LNCAP (cell line): ENCODE results near the gene COG1.

ENCODE experiments used
- TF ChIP-seq, protein P1 (sequence below): fragments of 450-650 bp; IDR thresholded peaks from 2 replicates; pipeline ENCODE4 v1.5.1; 2017; ENCODE audit warnings: mild to moderate bottlenecking

Gene COG1

GRCh38 chr17:73168667-73169066 lies 24.2 kb upstream of the COG1 start:
- TF ChIP-seq, protein P1, sequence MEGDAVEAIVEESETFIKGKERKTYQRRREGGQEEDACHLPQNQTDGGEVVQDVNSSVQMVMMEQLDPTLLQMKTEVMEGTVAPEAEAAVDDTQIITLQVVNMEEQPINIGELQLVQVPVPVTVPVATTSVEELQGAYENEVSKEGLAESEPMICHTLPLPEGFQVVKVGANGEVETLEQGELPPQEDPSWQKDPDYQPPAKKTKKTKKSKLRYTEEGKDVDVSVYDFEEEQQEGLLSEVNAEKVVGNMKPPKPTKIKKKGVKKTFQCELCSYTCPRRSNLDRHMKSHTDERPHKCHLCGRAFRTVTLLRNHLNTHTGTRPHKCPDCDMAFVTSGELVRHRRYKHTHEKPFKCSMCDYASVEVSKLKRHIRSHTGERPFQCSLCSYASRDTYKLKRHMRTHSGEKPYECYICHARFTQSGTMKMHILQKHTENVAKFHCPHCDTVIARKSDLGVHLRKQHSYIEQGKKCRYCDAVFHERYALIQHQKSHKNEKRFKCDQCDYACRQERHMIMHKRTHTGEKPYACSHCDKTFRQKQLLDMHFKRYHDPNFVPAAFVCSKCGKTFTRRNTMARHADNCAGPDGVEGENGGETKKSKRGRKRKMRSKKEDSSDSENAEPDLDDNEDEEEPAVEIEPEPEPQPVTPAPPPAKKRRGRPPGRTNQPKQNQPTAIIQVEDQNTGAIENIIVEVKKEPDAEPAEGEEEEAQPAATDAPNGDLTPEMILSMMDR = no peak

DNA sequence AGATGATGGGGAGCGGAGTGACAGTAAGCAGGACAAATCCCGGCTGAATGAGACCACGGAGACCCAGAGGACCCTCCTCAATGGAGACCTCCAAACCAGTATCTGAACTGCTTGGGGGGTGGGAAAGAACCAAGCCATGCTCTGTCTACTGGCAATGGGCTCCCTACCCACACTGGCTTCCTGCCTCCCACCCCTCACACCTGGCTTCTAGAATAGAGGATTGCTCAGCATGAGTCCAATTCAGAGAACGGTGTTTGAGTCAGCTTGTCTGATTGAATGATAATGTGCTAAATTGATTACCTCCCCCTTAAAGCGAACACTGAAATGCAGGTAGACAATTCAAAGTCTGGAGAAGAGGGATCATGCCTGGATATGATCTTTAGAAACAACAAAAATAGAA lies 22.5 kb upstream of the COG1 start:
- TF ChIP-seq, protein P1 = no peak

DNA sequence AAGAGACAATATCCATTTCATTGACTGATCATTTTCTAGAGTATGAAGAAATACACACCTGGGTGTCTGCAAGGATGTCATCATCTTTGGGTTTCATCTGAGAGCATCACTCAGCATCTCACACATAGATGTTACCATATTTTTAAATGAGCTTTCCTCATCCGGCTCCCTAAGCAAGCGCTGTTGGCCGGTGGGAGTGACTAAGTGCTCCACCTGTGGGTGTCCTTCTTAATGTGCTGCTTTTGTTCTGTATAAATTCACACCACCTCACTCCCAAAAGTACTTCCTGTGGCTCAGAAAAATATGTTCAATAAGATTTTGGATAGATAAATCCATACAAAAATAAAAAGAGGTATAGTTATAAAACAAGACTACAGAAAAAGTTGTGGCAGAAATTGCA lies 20.6 kb upstream of the COG1 start:
- TF ChIP-seq, protein P1 = no peak

- TF ChIP-seq, protein P1 = no peak
Observed at GRCh38 chr17:73174126-73174525, 18.7 kb upstream of the COG1 start.

GRCh38 chr17:73175962-73176565 lies 16.8 kb upstream of the COG1 start:
- TF ChIP-seq, protein P1 = no peak

DNA sequence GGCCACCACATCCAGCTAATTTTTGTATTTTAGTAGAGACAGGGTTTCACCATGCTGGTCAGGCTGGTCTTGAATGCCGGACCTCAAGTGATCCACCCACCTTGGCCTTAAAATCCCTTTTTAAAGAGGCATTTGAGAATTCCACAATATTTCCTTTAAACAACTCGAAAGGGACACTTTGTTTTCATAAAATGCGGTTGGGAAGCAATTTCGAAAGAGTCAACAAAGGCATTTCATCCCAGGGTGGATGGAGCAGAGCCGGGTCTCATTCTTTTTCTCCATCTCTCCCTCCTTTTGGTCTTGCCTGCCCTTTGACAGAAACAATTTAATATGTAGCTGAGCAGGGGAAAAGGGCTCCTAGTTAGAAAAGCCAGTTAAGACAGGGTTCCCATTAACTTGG lies 13.5 kb upstream of the COG1 start:
- TF ChIP-seq, protein P1 = no peak

DNA sequence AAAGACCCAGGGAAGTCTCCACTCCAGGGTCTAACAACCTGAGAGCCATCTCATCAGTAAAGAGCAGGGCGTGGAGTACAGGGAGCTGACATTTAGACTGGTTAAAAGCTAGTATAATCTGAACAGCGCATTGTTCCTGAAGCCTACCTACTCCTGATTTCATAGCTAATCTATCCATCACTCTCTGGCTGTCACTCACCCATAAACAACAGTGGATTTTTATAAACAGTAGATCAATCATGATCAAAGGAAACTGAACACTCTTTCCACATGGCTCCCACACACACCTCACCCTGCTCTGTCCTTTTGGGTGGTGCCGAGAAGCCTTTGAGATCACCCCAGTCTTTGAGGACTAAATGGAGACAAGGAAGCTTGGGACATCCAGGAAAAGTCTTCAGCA lies 13.0 kb upstream of the COG1 start:
- TF ChIP-seq, protein P1 = no peak
